Mesendoderm (in vitro differentiated cells): ENCODE results near the gene RPL10.

ENCODE experiments used
- DNase-seq: peaks from one replicate; pipeline ENCODE4 v3.0.0; 2013
- H2AK5ac ChIP-seq: 2 replicates; pipeline ENCODE4 v1.6.1; 2013; ENCODE audit warnings: low read length, inconsistent platforms
- H2BK120ac ChIP-seq: 2 replicates; pipeline ENCODE4 v1.6.1; 2013; ENCODE audit warnings: low read depth, mild to moderate bottlenecking, low read length, moderate library complexity, mixed read lengths
- H2BK15ac ChIP-seq: replicated peaks from 2 replicates; pipeline ENCODE4 v1.6.1; 2013; ENCODE audit warnings: low read depth, mild to moderate bottlenecking, moderate library complexity
- H2BK5ac ChIP-seq: 2 replicates; pipeline ENCODE4 v1.6.1; 2013; ENCODE audit warnings: low read length, inconsistent platforms
- H3K18ac ChIP-seq: 2 replicates; pipeline ENCODE4 v1.6.1; 2013; ENCODE audit warnings: mild to moderate bottlenecking, low read length, mixed read lengths
- H3K23ac ChIP-seq: one replicate; pipeline ENCODE4 v1.6.1; 2013; ENCODE audit warnings: low read length
- H3K27ac ChIP-seq: 2 replicates; pipeline ENCODE4 v1.5.1; 2013; ENCODE audit warnings: low read depth, mild to moderate bottlenecking, inconsistent platforms, low read length, moderate library complexity
- H3K27me3 ChIP-seq: 2 replicates; pipeline ENCODE4 v1.6.1; 2013; ENCODE audit warnings: low read length, control low read depth, mild to moderate bottlenecking, inconsistent platforms; ENCODE audit not compliant: insufficient read depth, poor library complexity
- H3K36me3 ChIP-seq: 2 replicates; pipeline ENCODE4 v1.6.1; 2013; ENCODE audit warnings: low read length, inconsistent platforms; ENCODE audit not compliant: control insufficient read depth, insufficient read depth
- H3K4ac ChIP-seq: one replicate; pipeline ENCODE4 v1.6.1; 2013; ENCODE audit warnings: low read depth, mild to moderate bottlenecking, low read length, moderate library complexity
- H3K4me1 ChIP-seq: 2 replicates; pipeline ENCODE4 v1.6.1; 2013; ENCODE audit warnings: low read depth, low read length, inconsistent platforms; ENCODE audit not compliant: control insufficient read depth
- H3K4me2 ChIP-seq: 2 replicates; pipeline ENCODE4 v1.6.1; 2013; ENCODE audit warnings: low read length
- H3K4me3 ChIP-seq: 2 replicates; pipeline ENCODE4 v1.5.1; 2013; ENCODE audit warnings: mild to moderate bottlenecking, low read length
- H3K56ac ChIP-seq: one replicate; pipeline ENCODE4 v1.6.1; 2013; ENCODE audit warnings: low read length
- H3K79me1 ChIP-seq: 2 replicates; pipeline ENCODE4 v1.6.1; 2013; ENCODE audit warnings: low read length, inconsistent platforms
- H3K79me2 ChIP-seq: 2 replicates; pipeline ENCODE4 v1.6.1; 2013; ENCODE audit warnings: mild to moderate bottlenecking, low read length; ENCODE audit not compliant: control insufficient read depth, insufficient read depth
- H3K9ac ChIP-seq: 2 replicates; pipeline ENCODE4 v1.6.1; 2013; ENCODE audit warnings: low read length, inconsistent platforms
- H4K5ac ChIP-seq: one replicate; pipeline ENCODE4 v1.6.1; 2013; ENCODE audit warnings: low read length
- H4K8ac ChIP-seq: one replicate; pipeline ENCODE4 v1.6.1; 2013; ENCODE audit warnings: low read depth, mild to moderate bottlenecking, control low read depth, low read length, moderate library complexity
- WGBS: extraction: QIAGEN DNeasy Blood & Tissue Kit; methylation state at CpG from one replicate; pipeline ENCODE4 v1.1.7; 2013; ENCODE audit warnings: low lambda C conversion rate, missing lambda C conversion rate; ENCODE audit not compliant: insufficient coverage; ENCODE audit errors: extremely low coverage; 5-methylcytosine and 5-hydroxymethylcytosine counted together

Gene RPL10

GRCh38 chrX:154420402-154420756 is 22.2 kb downstream of the RPL10 start:
- Histone ChIP-seq H4K5ac (no peak overlapping the region), H3K9ac (no peak overlapping the region), H3K4me2 (no peak overlapping the region), H3K4ac (no peak overlapping the region), H3K56ac (no peak overlapping the region), H3K27ac (no peak overlapping the region), H2BK120ac (no peak overlapping the region), H3K23ac (no peak overlapping the region), H4K8ac (no peak overlapping the region), H3K36me3 (no peaks in the 10 kb centered on the region), H2BK15ac (no peak overlapping the region), H3K4me3 (no peak overlapping the region), H3K4me1 (no peaks in the 10 kb centered on the region), H3K18ac (no peak overlapping the region), H3K79me1 (no peaks in the 10 kb centered on the region), H2BK5ac (no peak overlapping the region), H3K79me2 (no peaks in the 10 kb centered on the region), H3K27me3 (no peaks in the 10 kb centered on the region), H2AK5ac (no peak overlapping the region)
- DNase-seq, result no peak
- no CpG with 5 or more reads among the region's 10 CpGs for WGBS

- H3K9ac ChIP-seq, result no peak overlapping the region
- no peak for DNase-seq
Measured at GRCh38 chrX:154426916-154427770, 29.0 kb downstream of the RPL10 start.

GRCh38 chrX:154428176-154429171 is 30.3 kb downstream of the RPL10 start, which contains the start of gene ATP6AP1:
Gene ATP6AP1 (plus strand): TSS chrX:154428677. CDS start chrX:154428693, 16 bp downstream.
- Histone ChIP-seq H3K27me3 (no peaks in the 10 kb centered on the region), H2BK120ac (no peak within 1 kb of the TSS), H3K18ac (peak within 1 kb of the TSS; percentile 83), H3K56ac (peak within 1 kb of the TSS; percentile 85), H2BK15ac (no peak within 1 kb of the TSS), H3K79me2 (no peaks in the 10 kb centered on the region), H3K4me1 (no peaks in the 10 kb centered on the region), H4K5ac (no peak within 1 kb of the TSS), H2AK5ac (no peak within 1 kb of the TSS), H3K36me3 (no peaks in the 10 kb centered on the region), H3K27ac (no peak within 1 kb of the TSS), H3K4ac (peak within 1 kb of the TSS; percentile 90), H3K4me3 (peak within 1 kb of the TSS; percentile 53), H3K79me1 (no peaks in the 10 kb centered on the region), H3K4me2 (peak within 1 kb of the TSS; percentile 51), H4K8ac (peak within 1 kb of the TSS; percentile 66), H2BK5ac (no peak within 1 kb of the TSS), H3K9ac (peak within 1 kb of the TSS; percentile 75), H3K23ac (no peak within 1 kb of the TSS)
- WGBS, result no CpG with 5 or more reads among the region's 87 CpGs
- DNase-seq, result peak; percentile 96

More at GRCh38 chrX:154426916-154427770, 29.0 kb downstream of the RPL10 start:
- Histone ChIP-seq H3K79me1 (no peaks in the 10 kb centered on the region), H4K5ac (no peak overlapping the region), H3K27ac (no peak overlapping the region), H2AK5ac (no peak overlapping the region), H3K18ac (no peak overlapping the region), H3K36me3 (no peaks in the 10 kb centered on the region), H2BK5ac (no peak overlapping the region), H2BK120ac (no peak overlapping the region), H2BK15ac (no peak overlapping the region), H3K79me2 (no peaks in the 10 kb centered on the region), H3K4me3 (no peak overlapping the region), H3K27me3 (no peaks in the 10 kb centered on the region), H3K4me1 (no peaks in the 10 kb centered on the region), H3K4me2 (no peak overlapping the region), H3K4ac (no peak overlapping the region), H4K8ac (no peak overlapping the region), H3K23ac (no peak overlapping the region), H3K56ac (no peak overlapping the region)
- WGBS, result no CpG with 5 or more reads among the region's 13 CpGs

- Histone ChIP-seq H4K8ac (no peak overlapping the region), H3K36me3 (no peaks in the 10 kb centered on the region), H3K27ac (no peak overlapping the region), H3K4me2 (no peak overlapping the region), H2BK15ac (no peak overlapping the region), H3K4me1 (no peaks in the 10 kb centered on the region), H3K79me1 (no peaks in the 10 kb centered on the region), H3K4ac (no peak overlapping the region), H3K4me3 (no peak overlapping the region), H2AK5ac (no peak overlapping the region), H3K23ac (no peak overlapping the region), H3K9ac (no peak overlapping the region), H2BK120ac (no peak overlapping the region), H4K5ac (no peak overlapping the region), H3K79me2 (no peaks in the 10 kb centered on the region), H3K27me3 (no peaks in the 10 kb centered on the region), H3K18ac (no peak overlapping the region), H2BK5ac (no peak overlapping the region), H3K56ac (no peak overlapping the region)
- no CpG with 5 or more reads among the region's 2 CpGs for WGBS
- DNase-seq, result no peak
Measured at GRCh38 chrX:154429711-154430110, 31.5 kb downstream of the RPL10 start.

GRCh38 chrX:154430479-154430878 is 32.3 kb downstream of the RPL10 start:
- Histone ChIP-seq H4K8ac (no peak overlapping the region), H3K56ac (peak overlapping the region; percentile 64), H3K4me2 (no peak overlapping the region), H2BK5ac (no peak overlapping the region), H3K4me3 (no peak overlapping the region), H3K23ac (no peak overlapping the region), H2BK120ac (no peak overlapping the region), H3K18ac (no peak overlapping the region), H2BK15ac (no peak overlapping the region), H3K4me1 (no peaks in the 10 kb centered on the region), H3K36me3 (no peaks in the 10 kb centered on the region), H3K4ac (no peak overlapping the region), H2AK5ac (no peak overlapping the region), H3K79me2 (no peaks in the 10 kb centered on the region), H3K79me1 (no peaks in the 10 kb centered on the region), H3K27ac (no peak overlapping the region), H3K9ac (no peak overlapping the region), H4K5ac (no peak overlapping the region), H3K27me3 (no peaks in the 10 kb centered on the region)
- no peak for DNase-seq
- no CpG with 5 or more reads among the region's 6 CpGs for WGBS
